ENCODE measurements around the gene TNN. TPM values are rescaled to one million over a fixed set of nuclear protein-coding genes. Genes with fewer than 3 reads are reported as not detected.

TNN gene
- total and polyA plus RNA-seq, 2 donors (not counting 1 experiment from before 2014, with no cell fraction given) = not detected

DNA sequence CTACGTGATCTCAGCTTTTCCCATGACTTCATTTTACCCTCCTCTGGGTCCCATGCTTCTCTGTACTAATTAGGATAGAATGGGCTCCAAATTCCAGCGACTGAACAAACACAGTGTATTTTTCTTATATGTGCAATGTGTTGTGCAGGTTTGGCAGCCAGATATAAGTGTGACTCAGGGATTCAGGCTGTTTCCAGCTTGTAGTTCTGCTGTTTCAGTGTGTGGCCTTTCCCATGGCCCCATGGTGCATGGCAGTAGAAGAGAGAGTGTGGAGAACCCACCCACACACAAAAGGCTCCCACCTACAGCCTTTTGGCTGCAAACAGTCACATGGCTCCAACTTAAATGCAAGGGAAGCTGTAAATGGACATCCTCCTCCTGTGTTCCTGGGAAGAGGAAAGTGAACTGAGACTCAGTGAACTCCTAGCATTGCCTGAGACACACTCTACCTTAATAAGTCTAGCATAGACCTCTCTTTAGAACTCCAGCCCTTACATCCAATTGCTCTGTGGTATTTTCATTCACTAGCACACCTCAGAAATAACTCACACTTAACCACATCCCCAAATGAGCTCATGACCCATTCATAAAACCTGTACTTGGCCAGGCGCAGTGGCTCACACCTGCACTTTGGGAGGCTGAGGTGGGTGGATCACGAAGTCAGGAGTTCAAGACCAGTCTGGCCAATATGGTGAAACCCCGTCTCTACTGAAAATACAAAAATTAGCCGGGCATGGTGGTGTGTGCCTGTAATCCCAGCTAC, 66.2 kb downstream of the TNN start:
- Histone ChIP-seq H3K36me3 (ENCODE audit: control insufficient read depth, insufficient read depth, low read length) (no peaks in the 10 kb centered on the region), H3K4me1 (ENCODE audit: control insufficient read depth, extremely low read depth, insufficient read depth, low read length) (peaks cover 2% of the 10 kb centered on the region), H3K9me3 (ENCODE audit: control insufficient read depth, insufficient read depth, low read depth, low read length) (no peaks in the 10 kb centered on the region), H3K27me3 (ENCODE audit: control insufficient read depth, insufficient read depth, low read length) (no peaks in the 10 kb centered on the region), H3K27ac (ENCODE audit: insufficient read depth, low read length) (no peak overlapping the region), H3K79me2 (ENCODE audit: control insufficient read depth, insufficient read depth, low read length) (no peaks in the 10 kb centered on the region), H4K20me1 (ENCODE audit: control insufficient read depth, extremely low read depth, insufficient read depth, low read length) (no peaks in the 10 kb centered on the region), H3K4me3 (replicated peaks in 1 of 4; ENCODE audit: control extremely low read depth in 1 of 4, insufficient read depth in 1 of 4, low read depth in 3 of 4, low read length in 4 of 4) (no peak overlapping the region), H3K4me2 (ENCODE audit: extremely low read depth, insufficient read depth, low read length) (no peak overlapping the region), H3K9ac (ENCODE audit: insufficient read depth, low read length) (no peak overlapping the region), H2AFZ (ENCODE audit: low read length) (no peak overlapping the region)
- DNase-seq (ENCODE audit: low read depth in 2 of 2) = no peak
- no peak for TF ChIP-seq EZH2 (IDR thresholded peaks at IDR 0.05; ENCODE audit: low read length, missing control alignments)
- no peak for TF ChIP-seq CTCF (conservative IDR thresholded peaks at IDR 0.05 in 1 of 2, IDR thresholded peaks at IDR 0.05 in 1 of 2; ENCODE audit: low read depth in 1 of 2, low read length in 2 of 2)

DNA sequence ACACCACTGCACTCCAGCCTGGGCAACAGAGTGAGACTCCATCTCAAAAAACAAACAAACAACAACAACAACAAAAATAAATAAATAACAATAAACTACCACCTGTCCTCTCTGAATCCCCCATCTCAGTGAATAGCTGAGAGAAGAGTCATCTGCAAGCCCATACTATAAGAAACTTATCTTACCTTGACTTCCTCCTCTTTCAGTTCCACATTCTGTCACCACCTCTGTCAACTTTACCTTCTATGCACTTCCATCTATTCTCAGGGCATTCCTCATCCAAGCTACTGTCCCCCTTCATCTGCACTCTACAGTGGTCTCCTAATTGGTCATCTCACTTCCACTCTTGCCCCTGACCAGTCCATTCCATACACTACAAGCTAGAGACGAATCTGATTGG, 66.9 kb downstream of the TNN start:
- Histone ChIP-seq H3K27me3 (ENCODE audit: control insufficient read depth, insufficient read depth, low read length) (no peaks in the 10 kb centered on the region), H3K27ac (ENCODE audit: insufficient read depth, low read length) (no peak overlapping the region), H3K9me3 (ENCODE audit: control insufficient read depth, insufficient read depth, low read depth, low read length) (no peaks in the 10 kb centered on the region), H3K9ac (ENCODE audit: insufficient read depth, low read length) (no peak overlapping the region), H3K36me3 (ENCODE audit: control insufficient read depth, insufficient read depth, low read length) (no peaks in the 10 kb centered on the region), H2AFZ (ENCODE audit: low read length) (no peak overlapping the region), H3K4me1 (ENCODE audit: control insufficient read depth, extremely low read depth, insufficient read depth, low read length) (peaks cover 2% of the 10 kb centered on the region), H3K79me2 (ENCODE audit: control insufficient read depth, insufficient read depth, low read length) (no peaks in the 10 kb centered on the region), H4K20me1 (ENCODE audit: control insufficient read depth, extremely low read depth, insufficient read depth, low read length) (no peaks in the 10 kb centered on the region), H3K4me3 (replicated peaks in 1 of 4; ENCODE audit: control extremely low read depth in 1 of 4, insufficient read depth in 1 of 4, low read depth in 3 of 4, low read length in 4 of 4) (no peak overlapping the region), H3K4me2 (ENCODE audit: extremely low read depth, insufficient read depth, low read length) (no peak overlapping the region)
- no peak for TF ChIP-seq EZH2 (IDR thresholded peaks at IDR 0.05; ENCODE audit: low read length, missing control alignments)
- no peak for TF ChIP-seq CTCF (conservative IDR thresholded peaks at IDR 0.05 in 1 of 2, IDR thresholded peaks at IDR 0.05 in 1 of 2; ENCODE audit: low read depth in 1 of 2, low read length in 2 of 2)
- no peak for DNase-seq (ENCODE audit: low read depth in 2 of 2)

GRCh38 chr1:175136246-175136645, 68.6 kb downstream of the TNN start:
- Histone ChIP-seq H3K36me3 (ENCODE audit: control insufficient read depth, insufficient read depth, low read length) (no peaks in the 10 kb centered on the region), H3K4me3 (replicated peaks in 1 of 4; ENCODE audit: control extremely low read depth in 1 of 4, insufficient read depth in 1 of 4, low read depth in 3 of 4, low read length in 4 of 4) (no peak overlapping the region), H3K9ac (ENCODE audit: insufficient read depth, low read length) (no peak overlapping the region), H3K27me3 (ENCODE audit: control insufficient read depth, insufficient read depth, low read length) (no peaks in the 10 kb centered on the region), H2AFZ (ENCODE audit: low read length) (no peak overlapping the region), H3K27ac (ENCODE audit: insufficient read depth, low read length) (no peak overlapping the region), H3K4me1 (ENCODE audit: control insufficient read depth, extremely low read depth, insufficient read depth, low read length) (no peaks in the 10 kb centered on the region), H3K79me2 (ENCODE audit: control insufficient read depth, insufficient read depth, low read length) (no peaks in the 10 kb centered on the region), H3K9me3 (ENCODE audit: control insufficient read depth, insufficient read depth, low read depth, low read length) (no peaks in the 10 kb centered on the region), H3K4me2 (ENCODE audit: extremely low read depth, insufficient read depth, low read length) (no peak overlapping the region), H4K20me1 (ENCODE audit: control insufficient read depth, extremely low read depth, insufficient read depth, low read length) (no peaks in the 10 kb centered on the region)
- DNase-seq (ENCODE audit: low read depth in 2 of 2) = no peak
- TF ChIP-seq CTCF (conservative IDR thresholded peaks at IDR 0.05 in 1 of 2, IDR thresholded peaks at IDR 0.05 in 1 of 2; ENCODE audit: low read depth in 1 of 2, low read length in 2 of 2) = no peak
- no peak for TF ChIP-seq EZH2 (IDR thresholded peaks at IDR 0.05; ENCODE audit: low read length, missing control alignments)
